ENCODE results near the gene RPL41. TPM values are rescaled to one million over a fixed set of nuclear protein-coding genes. Genes with fewer than 3 reads are reported as not detected.
A peak's percentile ranks its signal among the peaks of the same experiment; 100 is the strongest.

Gene RPL41
- total and polyA plus RNA-seq, 9 of the 15 experiments (the other 6 are each of a cell fraction or from before 2014, with no cell fraction given): 3,403 to 11,276 (median 5,604) TPM

GRCh38 chr12:56116267-56117081, at the start of gene RPL41 (continued):
- TF ChIP-seq ESRRB (CRISPR knock-in tag; IDR thresholded peaks at IDR 0.05; ENCODE audit: borderline replicate concordance) (no peak), SRF (CRISPR knock-in tag; IDR thresholded peaks at IDR 0.05) (no peak; a peak in 1 of 4 replicates), ZBTB1 (CRISPR knock-in tag; IDR thresholded peaks at IDR 0.05; ENCODE audit: borderline replicate concordance, low read depth) (no peak), NONO (IDR thresholded peaks at IDR 0.05; ENCODE audit: low read depth in 2 of 2, low read length in 1 of 2) (peak; percentile 46 to 65; a peak in 2 of 4 replicates), NBN (IDR thresholded peaks at IDR 0.05; ENCODE audit: low read depth) (peak; percentile 88), HLTF (IDR thresholded peaks at IDR 0.05) (peak; percentile 78), THRAP3 (IDR thresholded peaks at IDR 0.05; ENCODE audit: borderline replicate concordance) (peak; percentile 93; the same call in 1 of the 2 replicates), HDAC8 (tag; IDR thresholded peaks at IDR 0.05) (peak; percentile 60; the same call in 1 of the 2 replicates), BRD9 (IDR thresholded peaks at IDR 0.05; ENCODE audit: low read depth, partially characterized antibody) (peak; percentile 100), FUS (optimal IDR thresholded peaks at IDR 0.05; ENCODE audit: low read depth, low read length) (no peak), E4F1 (CRISPR knock-in tag; IDR thresholded peaks at IDR 0.05; ENCODE audit: borderline replicate concordance) (peak; percentile 70; the same call in 1 of the 2 replicates), ZBTB17 (CRISPR knock-in tag; IDR thresholded peaks at IDR 0.05) (no peak), ATF6 (CRISPR knock-in tag; IDR thresholded peaks at IDR 0.05) (peak; percentile 84; the same call in 1 of the 2 replicates), POLR2H (tag; IDR thresholded peaks at IDR 0.05; ENCODE audit: low read depth) (peak; percentile 98), ZBTB7A (IDR thresholded peaks at IDR 0.05; ENCODE audit: borderline replicate concordance, control insufficient read depth, low read depth, low read length) (peak; percentile 62; the same call in 1 of the 2 replicates), ZNF224 (CRISPR knock-in tag; IDR thresholded peaks at IDR 0.05) (no peak), SIN3A (IDR thresholded peaks at IDR 0.05; ENCODE audit: borderline replicate concordance in 2 of 2, control insufficient read depth in 1 of 2, low read depth in 2 of 2, low read length in 2 of 2) (0 out of 4 replicates have a peak, but pooled peaks of 1 of the 2 experiments have one; percentile 72), PKNOX1 (IDR thresholded peaks at IDR 0.05) (no peak), HBP1 (CRISPR knock-in tag; IDR thresholded peaks at IDR 0.05) (0 out of 2 replicates have a peak, but pooled peaks have one; percentile 39)

Data from K562 (cell line).